ENCODE results near the gene SMOC1.
"Not testable (repeated sequence)": the region's sequence is repeated elsewhere in the genome, so short reads cannot be mapped to it uniquely, and the experiment has no call there.

SMOC1 gene

GRCh38 chr14:69896972-69897371, 17.8 kb downstream of the SMOC1 start:
- no peak for DNase-seq

- no peak for DNase-seq
Measured at GRCh38 chr14:69900603-69901002, 21.4 kb downstream of the SMOC1 start.

- DNase-seq = no peak
Measured at GRCh38 chr14:69901113-69901951, 22.1 kb downstream of the SMOC1 start.

GRCh38 chr14:69903046-69903445, 23.8 kb downstream of the SMOC1 start:
- DNase-seq = not testable (repeated sequence)

GRCh38 chr14:69904246-69904645, 25.0 kb downstream of the SMOC1 start:
- no peak for DNase-seq

GRCh38 chr14:69906201-69906600, 27.0 kb downstream of the SMOC1 start:
- no peak for DNase-seq

- DNase-seq = no peak
Measured at GRCh38 chr14:69909826-69910550, 30.8 kb downstream of the SMOC1 start.

GRCh38 chr14:69910871-69911270, 31.7 kb downstream of the SMOC1 start:
- DNase-seq = peak in 17 of 51 donors; percentile 5 to 70 (median 41)

- DNase-seq = no peak
Measured at GRCh38 chr14:69913686-69914085, 34.5 kb downstream of the SMOC1 start.

- no peak for DNase-seq
Measured at GRCh38 chr14:69916396-69916795, 37.2 kb downstream of the SMOC1 start.

- DNase-seq = no peak
Measured at GRCh38 chr14:69917287-69917686, 38.1 kb downstream of the SMOC1 start.

- no peak for DNase-seq
Measured at GRCh38 chr14:69919815-69920214, 40.6 kb downstream of the SMOC1 start.

- DNase-seq = no peak
Measured at GRCh38 chr14:69921052-69921451, 41.8 kb downstream of the SMOC1 start.

GRCh38 chr14:69922198-69922597, 43.0 kb downstream of the SMOC1 start:
- peak in 4 of 51 donors; percentile 8 to 15 (median 11) for DNase-seq

GRCh38 chr14:69924201-69924600, 45.0 kb downstream of the SMOC1 start:
- no peak for DNase-seq

GRCh38 chr14:69928111-69928523, 48.9 kb downstream of the SMOC1 start:
- no peak for DNase-seq

- no peak for DNase-seq
Measured at GRCh38 chr14:69930780-69931379, 51.7 kb downstream of the SMOC1 start.

- no peak for DNase-seq
Measured at GRCh38 chr14:69931960-69932359, 52.7 kb downstream of the SMOC1 start.

GRCh38 chr14:69932391-69932790, 53.2 kb downstream of the SMOC1 start:
- no peak for DNase-seq

GRCh38 chr14:69933623-69934275, 54.5 kb downstream of the SMOC1 start:
- DNase-seq = no peak

- DNase-seq = no peak
Measured at GRCh38 chr14:69937367-69938081, 58.3 kb downstream of the SMOC1 start.
